K562 (cell line): ENCODE data around the gene SND1. TPM values are rescaled to one million over a fixed set of nuclear protein-coding genes. Genes with fewer than 3 reads are reported as not detected.

Experiments used
- FUS ChIP-seq: fragments of 200-400 bp; formaldehyde crosslinking; optimal IDR thresholded peaks from 2 replicates; pipeline ENCODE3; 2017; ENCODE audit warnings: low read depth, low read length
- MTA3 ChIP-seq: fragments of 450-650 bp; formaldehyde crosslinking; IDR thresholded peaks from 2 replicates; pipeline ENCODE4 v1.6.1; 2017; ENCODE audit warnings: mild to moderate bottlenecking, borderline replicate concordance
- PHB ChIP-seq: fragments of 250-450 bp; sonication (Bioruptor Pico); IDR thresholded peaks from 2 replicates; pipeline ENCODE4 v1.5.0; 2021
- RBM39 ChIP-seq: fragments of 200-400 bp; formaldehyde crosslinking; optimal IDR thresholded peaks from 2 replicates; pipeline ENCODE3; 2018; ENCODE audit warnings: low read depth, low read length
- SRSF3 ChIP-seq: fragments of 200-400 bp; formaldehyde crosslinking; IDR thresholded peaks from 2 replicates; pipeline ENCODE4 v1.6.1; 2016; ENCODE audit warnings: mild to moderate bottlenecking, low read length, moderate library complexity; ENCODE audit not compliant: insufficient read depth
- ZFP30 ChIP-seq: fragments of 250-450 bp; sonication (Bioruptor Pico); IDR thresholded peaks from 2 replicates; pipeline ENCODE4 v1.8.0; 2022; ENCODE audit warnings: moderate library complexity, mild to moderate bottlenecking, inconsistent platforms, borderline replicate concordance
- ZNF41 ChIP-seq: fragments of 250-450 bp; sonication (Bioruptor Pico); conservative IDR thresholded peaks from 2 replicates; pipeline ENCODE4 v1.4.0; 2020; ENCODE audit warnings: mild to moderate bottlenecking
- polyA plus RNA-seq, 8 experiments: library from polyadenylated mRNA; depleted of rRNA in 4 of 8; stranded (reverse) in 5 of 8; unstranded in 3 of 8; fragments of >200 nt; fragmentation: Nextera tagmentation in 2 of 8; fragmentation: Illumina TruSeq in 1 of 8; extraction: Ambion mirVana in 2 of 8; extraction: Trizol in 1 of 8; gene quantifications; 2 replicates each; pipeline versions ENCODE4 v1.2.1 to v1.2.3, GENCODE V29; 2011 to 2014; ENCODE audit warnings: inconsistent platforms in 1 of 8, missing spikeins in 1 of 8
- total RNA-seq, 7 experiments: library from RNA; depleted of rRNA in 6 of 7; stranded (reverse); fragments of >200 nt in 6 of 7; fragmentation: Illumina TruSeq in 2 of 7; extraction: Trizol in 2 of 7; gene quantifications; 2 replicates each; pipeline versions ENCODE4 v1.2.1 to v1.2.3, GENCODE V29; 2011 to 2021; ENCODE audit warnings: low replicate concordance in 1 of 7
- TF ChIP-seq, protein P1 (sequence below): fragments of 450-650 bp; formaldehyde crosslinking; IDR thresholded peaks from 2 replicates; pipeline ENCODE4 v1.4.0; 2022; ENCODE audit warnings: missing genetic modification characterization
- TF ChIP-seq, protein P2 (sequence below): sonication (generic); formaldehyde crosslinking; IDR thresholded peaks from 2 replicates; pipeline ENCODE4 v1.8.1; 2023; ENCODE audit warnings: mild to moderate bottlenecking, missing genetic modification reagents
- TF ChIP-seq, protein P3 (sequence below), 2 experiments: fragments of 250-450 bp in 1 of 2; fragments of 450-650 bp in 1 of 2; sonication (Bioruptor Pico) in 1 of 2; IDR thresholded peaks; 2 replicates each; pipeline versions ENCODE4 v1.6.1 to v1.8.0; 2016 to 2021; ENCODE audit warnings: mild to moderate bottlenecking in 2 of 2, moderate library complexity in 2 of 2, missing compliant biosample characterization in 1 of 2, missing genetic modification characterization in 1 of 2
- TF ChIP-seq, protein P4 (sequence below): fragments of 450-650 bp; IDR thresholded peaks from 2 replicates; pipeline ENCODE4 v1.7.0; 2016; ENCODE audit warnings: borderline replicate concordance

The SND1 gene
- total and polyA plus RNA-seq, 9 of the 15 experiments (the other 6 are each of a cell fraction or from before 2014, with no cell fraction given): 46.5 to 307 (median 191) TPM

DNA sequence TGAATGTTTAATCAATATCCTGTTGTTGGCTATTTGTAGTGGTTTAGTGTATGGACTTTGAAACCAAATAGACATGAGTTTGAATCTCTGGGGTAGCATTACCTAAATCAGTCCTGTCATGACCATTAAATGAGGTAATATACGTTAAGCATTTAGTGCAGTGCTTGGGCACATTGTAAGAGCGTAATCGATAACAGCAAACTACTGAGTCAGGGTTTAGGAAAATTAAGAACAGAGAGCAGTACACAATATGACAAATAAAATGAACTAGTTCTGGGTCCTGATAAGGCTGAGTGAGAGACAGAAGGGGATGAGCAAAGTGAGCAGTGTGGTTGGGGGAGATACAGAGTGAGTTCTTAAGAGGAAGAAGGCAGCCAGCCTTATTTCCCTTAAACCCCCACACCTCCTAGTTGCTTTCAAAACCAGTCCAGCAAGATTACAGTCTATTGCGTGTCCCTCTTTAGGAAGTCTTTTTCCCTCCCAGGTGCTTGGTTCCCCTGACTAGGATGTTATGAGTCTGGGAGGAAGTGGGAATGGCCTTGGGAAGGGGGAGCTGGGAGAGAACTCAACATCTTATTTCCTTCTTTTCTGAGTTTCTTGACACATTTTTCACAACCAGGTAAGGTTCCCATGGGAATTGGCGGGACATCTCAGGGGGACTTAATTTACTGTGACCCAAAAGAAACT, 171.0 kb downstream of the SND1 start (continued):
- TF ChIP-seq RBM39 (no peak), ZFP30 (CRISPR knock-in tag) (no peak), MTA3 (peak; percentile 83; the same call in 1 of the 2 replicates), ZNF41 (CRISPR knock-in tag) (no peak; the same call in 1 of the 2 replicates), FUS (no peak), PHB (CRISPR knock-in tag) (no peak), SRSF3 (no peak)
- TF ChIP-seq, protein P1, sequence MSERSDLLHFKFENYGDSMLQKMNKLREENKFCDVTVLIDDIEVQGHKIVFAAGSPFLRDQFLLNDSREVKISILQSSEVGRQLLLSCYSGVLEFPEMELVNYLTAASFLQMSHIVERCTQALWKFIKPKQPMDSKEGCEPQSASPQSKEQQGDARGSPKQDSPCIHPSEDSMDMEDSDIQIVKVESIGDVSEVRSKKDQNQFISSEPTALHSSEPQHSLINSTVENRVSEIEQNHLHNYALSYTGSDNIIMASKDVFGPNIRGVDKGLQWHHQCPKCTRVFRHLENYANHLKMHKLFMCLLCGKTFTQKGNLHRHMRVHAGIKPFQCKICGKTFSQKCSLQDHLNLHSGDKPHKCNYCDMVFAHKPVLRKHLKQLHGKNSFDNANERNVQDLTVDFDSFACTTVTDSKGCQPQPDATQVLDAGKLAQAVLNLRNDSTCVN (CRISPR knock-in tag): no peak
- TF ChIP-seq, protein P2, sequence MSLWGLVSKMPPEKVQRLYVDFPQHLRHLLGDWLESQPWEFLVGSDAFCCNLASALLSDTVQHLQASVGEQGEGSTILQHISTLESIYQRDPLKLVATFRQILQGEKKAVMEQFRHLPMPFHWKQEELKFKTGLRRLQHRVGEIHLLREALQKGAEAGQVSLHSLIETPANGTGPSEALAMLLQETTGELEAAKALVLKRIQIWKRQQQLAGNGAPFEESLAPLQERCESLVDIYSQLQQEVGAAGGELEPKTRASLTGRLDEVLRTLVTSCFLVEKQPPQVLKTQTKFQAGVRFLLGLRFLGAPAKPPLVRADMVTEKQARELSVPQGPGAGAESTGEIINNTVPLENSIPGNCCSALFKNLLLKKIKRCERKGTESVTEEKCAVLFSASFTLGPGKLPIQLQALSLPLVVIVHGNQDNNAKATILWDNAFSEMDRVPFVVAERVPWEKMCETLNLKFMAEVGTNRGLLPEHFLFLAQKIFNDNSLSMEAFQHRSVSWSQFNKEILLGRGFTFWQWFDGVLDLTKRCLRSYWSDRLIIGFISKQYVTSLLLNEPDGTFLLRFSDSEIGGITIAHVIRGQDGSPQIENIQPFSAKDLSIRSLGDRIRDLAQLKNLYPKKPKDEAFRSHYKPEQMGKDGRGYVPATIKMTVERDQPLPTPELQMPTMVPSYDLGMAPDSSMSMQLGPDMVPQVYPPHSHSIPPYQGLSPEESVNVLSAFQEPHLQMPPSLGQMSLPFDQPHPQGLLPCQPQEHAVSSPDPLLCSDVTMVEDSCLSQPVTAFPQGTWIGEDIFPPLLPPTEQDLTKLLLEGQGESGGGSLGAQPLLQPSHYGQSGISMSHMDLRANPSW: no peak
- TF ChIP-seq, protein P3, sequence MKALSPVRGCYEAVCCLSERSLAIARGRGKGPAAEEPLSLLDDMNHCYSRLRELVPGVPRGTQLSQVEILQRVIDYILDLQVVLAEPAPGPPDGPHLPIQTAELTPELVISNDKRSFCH (CRISPR knock-in tag; IDR thresholded peaks at IDR 0.05): no peak
- TF ChIP-seq, protein P3 (tag; IDR thresholded peaks at IDR 0.05): no peak
- TF ChIP-seq, protein P4, sequence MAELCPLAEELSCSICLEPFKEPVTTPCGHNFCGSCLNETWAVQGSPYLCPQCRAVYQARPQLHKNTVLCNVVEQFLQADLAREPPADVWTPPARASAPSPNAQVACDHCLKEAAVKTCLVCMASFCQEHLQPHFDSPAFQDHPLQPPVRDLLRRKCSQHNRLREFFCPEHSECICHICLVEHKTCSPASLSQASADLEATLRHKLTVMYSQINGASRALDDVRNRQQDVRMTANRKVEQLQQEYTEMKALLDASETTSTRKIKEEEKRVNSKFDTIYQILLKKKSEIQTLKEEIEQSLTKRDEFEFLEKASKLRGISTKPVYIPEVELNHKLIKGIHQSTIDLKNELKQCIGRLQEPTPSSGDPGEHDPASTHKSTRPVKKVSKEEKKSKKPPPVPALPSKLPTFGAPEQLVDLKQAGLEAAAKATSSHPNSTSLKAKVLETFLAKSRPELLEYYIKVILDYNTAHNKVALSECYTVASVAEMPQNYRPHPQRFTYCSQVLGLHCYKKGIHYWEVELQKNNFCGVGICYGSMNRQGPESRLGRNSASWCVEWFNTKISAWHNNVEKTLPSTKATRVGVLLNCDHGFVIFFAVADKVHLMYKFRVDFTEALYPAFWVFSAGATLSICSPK: no peak
